ENCODE measurements around the gene PRKCE. TPM values are rescaled to one million over a fixed set of nuclear protein-coding genes. Genes with fewer than 3 reads are reported as not detected.

Gene PRKCE
- total RNA-seq, 1 donor from 2014 or later, result 39.6 TPM

GRCh38 chr2:45773909-45774308 lies 122.4 kb downstream of the PRKCE start:
- DNase-seq (ENCODE audit: extremely low read depth, low read depth, low spot score), result no peak

- no peak for DNase-seq (ENCODE audit: extremely low read depth, low read depth, low spot score)
Observed at GRCh38 chr2:45774688-45775244, 123.3 kb downstream of the PRKCE start.

- DNase-seq (ENCODE audit: extremely low read depth, low read depth, low spot score), result no peak
Observed at GRCh38 chr2:45776160-45776955, 124.9 kb downstream of the PRKCE start.

- DNase-seq (ENCODE audit: extremely low read depth, low read depth, low spot score), result no peak
Observed at GRCh38 chr2:45777996-45778719, 126.7 kb downstream of the PRKCE start.

GRCh38 chr2:45778720-45779171 lies 127.3 kb downstream of the PRKCE start:
- DNase-seq (ENCODE audit: extremely low read depth, low read depth, low spot score), result no peak

- no peak for DNase-seq (ENCODE audit: extremely low read depth, low read depth, low spot score)
Observed at GRCh38 chr2:45780541-45781463, 129.3 kb downstream of the PRKCE start.

GRCh38 chr2:45781464-45781811 lies 130.0 kb downstream of the PRKCE start:
- no peak for DNase-seq (ENCODE audit: extremely low read depth, low read depth, low spot score)

GRCh38 chr2:45782436-45782835 lies 131.0 kb downstream of the PRKCE start:
- DNase-seq (ENCODE audit: extremely low read depth, low read depth, low spot score), result no peak

- no peak for DNase-seq (ENCODE audit: extremely low read depth, low read depth, low spot score)
Observed at GRCh38 chr2:45782986-45783385, 131.5 kb downstream of the PRKCE start.

- no peak for DNase-seq (ENCODE audit: extremely low read depth, low read depth, low spot score)
Observed at GRCh38 chr2:45786030-45786835, 134.8 kb downstream of the PRKCE start.

- no peak for DNase-seq (ENCODE audit: extremely low read depth, low read depth, low spot score)
Observed at GRCh38 chr2:45786836-45787357, 135.4 kb downstream of the PRKCE start.

- no peak for DNase-seq (ENCODE audit: extremely low read depth, low read depth, low spot score)
Observed at GRCh38 chr2:45788401-45788800, 136.9 kb downstream of the PRKCE start.

- no peak for DNase-seq (ENCODE audit: extremely low read depth, low read depth, low spot score)
Observed at GRCh38 chr2:45789317-45789716, 137.8 kb downstream of the PRKCE start.

- no peak for DNase-seq (ENCODE audit: extremely low read depth, low read depth, low spot score)
Observed at GRCh38 chr2:45789961-45790723, 138.7 kb downstream of the PRKCE start.

- no peak for DNase-seq (ENCODE audit: extremely low read depth, low read depth, low spot score)
Observed at GRCh38 chr2:45793305-45793962, 142.0 kb downstream of the PRKCE start.

- DNase-seq (ENCODE audit: extremely low read depth, low read depth, low spot score), result no peak
Observed at GRCh38 chr2:45794134-45794617, 142.7 kb downstream of the PRKCE start.

- DNase-seq (ENCODE audit: extremely low read depth, low read depth, low spot score), result no peak
Observed at GRCh38 chr2:45796500-45796899, 145.0 kb downstream of the PRKCE start.
